ENCODE data around the gene TTC24.
"Not testable (repeated sequence)": the region's sequence is repeated elsewhere in the genome, so short reads cannot be mapped to it uniquely, and the experiment has no call there.

Gene TTC24

GRCh38 chr1:156612666-156613065 lies 33.1 kb downstream of the TTC24 start:
- DNase-seq: no peak

DNA sequence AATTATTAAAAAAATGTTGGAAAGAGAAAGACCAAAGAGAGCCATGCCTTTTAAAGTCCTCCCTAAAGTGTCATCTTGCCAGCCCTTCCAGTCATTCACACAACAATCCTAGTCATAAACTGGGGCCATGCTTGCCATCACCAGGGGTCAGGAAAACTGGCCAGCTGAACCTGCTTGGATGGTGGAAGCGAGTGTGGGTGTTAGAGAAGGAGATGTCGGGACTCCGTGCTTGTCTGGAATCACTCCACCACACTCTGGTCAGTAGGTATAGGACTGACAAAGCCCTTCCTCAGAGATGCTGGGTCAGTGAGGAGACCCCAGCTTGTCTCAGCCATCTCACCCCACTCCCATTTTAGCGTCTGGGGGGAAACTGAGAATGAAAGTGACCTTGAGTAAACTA lies 36.4 kb downstream of the TTC24 start:
- DNase-seq: no peak

GRCh38 chr1:156616463-156616862 lies 36.9 kb downstream of the TTC24 start:
- DNase-seq: no peak

- no peak for DNase-seq
Measured at GRCh38 chr1:156618853-156619581, 39.5 kb downstream of the TTC24 start, which contains the start of gene HAPLN2. TSS of gene HAPLN2 (plus strand) at chr1:156619415. CDS start at chr1:156623491, 4,076 bp downstream.

- DNase-seq: no peak
Measured at GRCh38 chr1:156619582-156619955, 40.0 kb downstream of the TTC24 start.

DNA sequence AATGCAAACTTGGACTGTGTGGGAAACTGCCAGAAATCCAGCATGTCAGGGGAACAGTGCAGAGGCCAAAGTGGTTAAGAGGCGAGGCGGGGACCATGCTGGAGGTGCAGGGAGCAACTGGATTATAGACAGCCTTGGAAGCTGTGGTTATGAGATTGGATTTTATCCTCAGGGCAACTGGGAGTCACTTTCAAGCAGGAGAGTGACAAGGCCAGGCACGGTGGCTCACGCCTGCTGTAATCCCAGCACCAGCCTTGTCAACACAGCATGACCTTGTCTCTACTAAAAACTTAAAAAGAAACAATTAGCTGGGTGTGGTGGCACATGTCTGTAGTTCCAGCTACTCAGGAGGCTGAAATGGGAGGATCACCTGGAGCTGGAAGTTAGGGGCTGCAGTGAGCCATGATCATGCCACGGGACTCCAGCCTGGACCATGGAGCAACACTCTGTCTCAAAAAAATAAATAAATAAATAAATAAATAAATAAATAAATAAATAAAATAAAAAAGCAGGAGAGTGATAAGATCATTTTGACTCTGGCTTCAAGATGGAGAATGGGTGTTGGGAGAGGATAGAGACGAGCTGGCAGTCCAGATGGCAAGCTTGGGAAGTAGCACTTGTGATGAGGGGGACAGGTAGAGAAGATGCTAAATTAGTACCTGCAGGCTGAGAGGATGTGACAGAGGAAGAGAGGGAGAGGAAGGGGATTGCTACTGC lies 43.2 kb downstream of the TTC24 start:
- DNase-seq: no peak

GRCh38 chr1:156623946-156624813 lies 44.7 kb downstream of the TTC24 start:
- DNase-seq: peak in 1 of 5 experiments; percentile 42

DNA sequence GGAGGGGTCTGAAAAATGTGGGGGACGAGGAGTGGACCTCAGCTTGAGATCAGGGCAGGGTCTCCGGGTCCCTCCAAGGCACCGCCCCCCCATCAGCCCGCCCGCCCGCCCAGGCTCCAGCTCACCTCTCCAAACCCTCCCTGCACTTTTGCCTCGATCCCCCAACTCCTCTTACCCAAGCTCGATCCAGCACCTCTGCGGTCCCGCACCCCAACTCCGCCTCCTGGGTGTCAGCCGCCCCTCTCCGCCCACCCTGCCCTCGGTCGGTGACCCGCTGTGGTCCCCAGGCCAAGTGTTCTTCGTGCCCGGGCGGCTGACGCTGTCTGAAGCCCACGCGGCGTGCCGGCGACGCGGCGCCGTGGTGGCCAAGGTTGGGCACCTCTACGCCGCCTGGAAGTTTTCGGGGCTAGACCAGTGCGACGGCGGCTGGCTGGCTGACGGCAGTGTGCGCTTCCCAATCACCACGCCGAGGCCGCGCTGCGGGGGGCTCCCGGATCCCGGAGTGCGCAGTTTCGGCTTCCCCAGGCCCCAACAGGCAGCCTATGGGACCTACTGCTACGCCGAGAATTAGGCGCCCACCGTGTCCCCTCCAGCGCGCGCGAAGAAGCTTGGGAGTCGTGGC lies 45.4 kb downstream of the TTC24 start:
- no peak for DNase-seq

DNA sequence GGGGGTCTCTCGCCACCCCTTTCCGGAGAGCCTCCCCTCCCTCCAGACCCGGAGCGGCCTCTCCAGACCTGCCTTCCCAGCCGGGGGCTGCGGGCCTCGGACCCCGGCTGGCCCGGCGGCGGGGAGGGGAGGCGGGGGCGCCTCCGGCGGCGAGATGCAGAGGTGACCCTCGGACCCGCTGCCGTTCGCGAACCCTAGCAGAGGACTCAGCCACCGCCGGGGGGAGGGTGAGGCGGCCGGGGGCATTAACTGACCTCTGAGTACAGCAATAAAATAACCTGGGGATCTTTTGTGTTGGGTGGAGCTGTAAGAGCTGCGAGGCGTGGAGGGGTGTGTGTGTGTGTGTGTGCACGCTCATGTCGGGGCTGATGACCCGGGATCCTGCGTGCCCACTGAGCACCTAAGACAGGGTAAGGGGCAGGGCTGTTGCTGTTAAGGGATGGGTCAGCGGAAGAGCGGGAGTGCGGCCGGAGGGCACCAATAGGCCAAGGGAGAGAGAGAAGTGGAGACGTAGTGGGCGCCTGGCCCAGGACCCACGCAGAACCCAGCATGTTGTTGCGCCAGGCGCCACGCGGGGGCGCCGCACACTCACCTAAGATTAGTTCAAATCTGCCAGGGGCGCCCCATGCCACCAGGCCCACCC lies 46.0 kb downstream of the TTC24 start:
- DNase-seq: peak; percentile 43 to 55 (median 46)

DNA sequence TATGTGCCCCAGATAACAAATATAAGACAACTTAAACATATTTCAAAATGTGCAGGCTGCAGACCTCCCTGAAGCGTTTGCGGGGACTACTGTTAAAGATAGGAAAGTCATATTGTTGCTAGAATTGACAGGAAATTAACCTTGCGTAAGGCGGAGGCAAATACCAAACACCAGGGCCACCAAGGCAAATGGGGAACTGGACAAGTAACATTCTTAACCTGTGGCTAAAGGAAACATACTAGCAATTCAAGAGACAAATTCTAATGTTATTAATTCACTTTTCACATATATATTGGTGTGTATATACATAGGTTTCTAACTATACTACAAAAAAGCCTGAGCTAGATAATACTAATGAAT lies 46.5 kb downstream of the TTC24 start:
- DNase-seq: no peak

- no peak for DNase-seq
Measured at GRCh38 chr1:156627313-156627880, 47.9 kb downstream of the TTC24 start.

DNA sequence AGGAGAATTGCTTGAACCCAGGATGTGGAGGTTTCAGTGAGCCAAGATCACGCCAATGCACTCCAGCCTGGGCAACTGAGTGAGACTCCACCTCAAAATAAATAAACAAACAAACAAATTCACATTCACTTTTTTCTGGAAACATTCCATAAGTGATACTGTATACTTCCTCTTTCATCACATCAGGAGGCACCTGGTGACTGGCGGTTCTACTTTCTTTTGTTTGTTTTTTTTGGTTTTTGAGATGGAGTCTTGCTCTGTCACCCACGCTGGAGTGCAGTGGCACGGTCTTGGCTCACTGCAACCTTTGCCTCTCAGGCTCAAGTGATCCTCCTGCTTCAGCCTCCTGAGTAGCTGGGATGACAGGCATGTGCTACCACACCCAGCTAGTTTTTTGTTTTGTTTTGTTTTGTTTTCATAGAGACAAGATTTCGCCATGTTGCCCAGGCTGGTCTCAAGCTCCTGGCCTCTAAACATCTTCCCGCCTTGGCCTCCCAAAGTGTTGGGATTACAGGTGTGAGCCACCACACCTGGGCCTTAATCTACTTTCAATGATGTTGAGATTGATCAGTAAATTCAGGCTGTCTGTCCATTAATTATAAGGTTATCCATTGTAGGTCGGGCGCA lies 50.4 kb downstream of the TTC24 start:
- no peak for DNase-seq

GRCh38 chr1:156631152-156631551 lies 51.6 kb downstream of the TTC24 start:
- DNase-seq: not testable (repeated sequence)

DNA sequence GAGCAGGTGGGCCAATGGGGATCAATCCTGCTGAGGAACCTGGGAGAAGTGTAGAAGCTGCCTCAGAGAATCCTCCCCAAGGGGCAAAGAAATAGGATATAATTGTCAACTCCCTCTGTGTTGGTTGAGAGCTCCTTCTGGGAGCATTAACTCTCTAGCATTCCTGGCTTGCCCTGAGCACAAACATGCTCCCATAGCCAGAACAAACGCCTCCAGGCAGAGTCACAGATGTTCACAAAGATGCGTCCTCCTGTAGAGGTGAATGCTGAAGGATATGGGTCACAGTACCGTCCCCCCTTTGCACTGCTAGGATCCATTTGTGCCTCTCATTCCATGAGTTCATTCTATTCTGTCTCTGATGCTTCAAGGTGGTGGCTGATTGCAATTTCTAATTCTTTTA lies 52.8 kb downstream of the TTC24 start:
- no peak for DNase-seq

Data from T-helper 2 cell (primary cell).